CD14-positive monocyte (primary cell): ENCODE results near the gene OPN4. TPM values are rescaled to one million over a fixed set of nuclear protein-coding genes. Genes with fewer than 3 reads are reported as not detected.
"Not testable (repeated sequence)": the region's sequence is repeated elsewhere in the genome, so short reads cannot be mapped to it uniquely, and the experiment has no call there.

ENCODE experiments used
- DNase-seq, 3 donors: peaks; one replicate each; pipeline ENCODE4 v3.0.0-alpha.2; 2011 to 2022
- H2AFZ ChIP-seq: 2 replicates; pipeline ENCODE4 v1.6.0; 2012; ENCODE audit warnings: mild to moderate bottlenecking, low read depth, low read length, inconsistent platforms; ENCODE audit not compliant: insufficient read depth, poor library complexity, severe bottlenecking
- H3K27ac ChIP-seq, 2 donors: 1 replicate in 1 of 2; 2 replicates in 1 of 2; pipeline ENCODE4 v1.5.1; 2012 to 2013; ENCODE audit warnings: low read length in 2 of 2, control low read depth in 1 of 2, inconsistent platforms in 1 of 2, low read depth in 1 of 2, mild to moderate bottlenecking in 1 of 2
- H3K27me3 ChIP-seq, 2 donors: one replicate each; pipeline versions ENCODE4 v1.6.0 to v1.6.1; 2011 to 2013; ENCODE audit warnings: low read length in 2 of 2; ENCODE audit not compliant: control insufficient read depth in 2 of 2, insufficient read depth in 2 of 2
- H3K36me3 ChIP-seq, 2 donors: replicated peaks in 1 of 2; 1 replicate in 1 of 2; 2 replicates in 1 of 2; pipeline versions ENCODE4 v1.5.1 to v1.6.1; 2012 to 2013; ENCODE audit warnings: low read length in 2 of 2, control low read depth in 1 of 2, inconsistent platforms in 1 of 2, mild to moderate bottlenecking in 1 of 2; ENCODE audit not compliant: insufficient read depth in 2 of 2, control insufficient read depth in 1 of 2
- H3K4me1 ChIP-seq, 2 donors: 1 replicate in 1 of 2; 2 replicates in 1 of 2; pipeline versions ENCODE4 v1.5.1 to v1.6.1; 2012 to 2013; ENCODE audit warnings: low read length in 2 of 2, control low read depth in 1 of 2, inconsistent platforms in 1 of 2, mild to moderate bottlenecking in 1 of 2, moderate library complexity in 1 of 2; ENCODE audit not compliant: insufficient read depth in 2 of 2, control insufficient read depth in 1 of 2
- H3K4me2 ChIP-seq: replicated peaks from 2 replicates; pipeline ENCODE3; 2012; ENCODE audit warnings: low read length, moderate library complexity, mild to moderate bottlenecking; ENCODE audit not compliant: poor library complexity, severe bottlenecking; ENCODE audit errors: extremely low read depth
- H3K4me3 ChIP-seq, 3 experiments: fragments of 200-600 bp in 1 of 3; sonication (generic) in 1 of 3; replicated peaks in 1 of 3; 1 replicate in 2 of 3; 2 replicates in 1 of 3; pipeline ENCODE4 v1.5.1; 2011 to 2013; ENCODE audit warnings: low read length in 3 of 3, mild to moderate bottlenecking in 3 of 3, control low read depth in 2 of 3, low read depth in 2 of 3, inconsistent platforms in 1 of 3, moderate library complexity in 1 of 3
- H3K79me2 ChIP-seq: 2 replicates; pipeline ENCODE4 v1.6.0; 2012; ENCODE audit warnings: mild to moderate bottlenecking, control low read depth, inconsistent platforms, low read length, moderate library complexity; ENCODE audit not compliant: insufficient read depth
- H3K9ac ChIP-seq: 2 replicates; pipeline ENCODE4 v1.6.0; 2017; ENCODE audit warnings: low read length, mild to moderate bottlenecking; ENCODE audit not compliant: insufficient read depth, poor library complexity, severe bottlenecking
- H3K9me3 ChIP-seq, 2 donors: replicated peaks in 1 of 2; 1 replicate in 1 of 2; 2 replicates in 1 of 2; pipeline versions ENCODE4 v1.5.1 to v1.6.1; 2012 to 2013; ENCODE audit warnings: low read length in 2 of 2, control low read depth in 1 of 2; ENCODE audit not compliant: control insufficient read depth in 1 of 2, insufficient read depth in 1 of 2
- H4K20me1 ChIP-seq: 2 replicates; pipeline ENCODE4 v1.6.0; 2012; ENCODE audit warnings: mild to moderate bottlenecking, low read length, control low read depth, moderate library complexity; ENCODE audit not compliant: insufficient read depth
- H3K27ac Mint-ChIP-seq, 7 donors: one replicate each; pipeline ENCODE4 v1.8.0; 2020; ENCODE audit warnings: mild to moderate bottlenecking in 7 of 7, mixed read lengths in 7 of 7, moderate library complexity in 6 of 7, inconsistent platforms in 2 of 7
- H3K27me3 Mint-ChIP-seq, 3 donors: one replicate each; pipeline ENCODE4 v1.8.0; 2021 to 2022; ENCODE audit warnings: low read depth in 3 of 3, mild to moderate bottlenecking in 3 of 3, mixed read lengths in 3 of 3, moderate library complexity in 3 of 3, inconsistent platforms in 1 of 3
- H3K36me3 Mint-ChIP-seq, 2 donors: one replicate each; pipeline ENCODE4 v1.8.0; 2020; ENCODE audit warnings: mixed read lengths in 2 of 2, inconsistent platforms in 1 of 2, mild to moderate bottlenecking in 1 of 2
- H3K4me1 Mint-ChIP-seq: one replicate; pipeline ENCODE4 v1.8.0; 2020; ENCODE audit warnings: mild to moderate bottlenecking, mixed read lengths
- H3K4me3 Mint-ChIP-seq, 2 donors: one replicate each; pipeline ENCODE4 v1.8.0; 2020; ENCODE audit warnings: mild to moderate bottlenecking in 2 of 2, mixed read lengths in 2 of 2, moderate library complexity in 1 of 2
- H3K9me3 Mint-ChIP-seq, 7 donors: one replicate each; pipeline ENCODE4 v1.8.0; 2020 to 2022; ENCODE audit warnings: mixed read lengths in 7 of 7, mild to moderate bottlenecking in 6 of 7, moderate library complexity in 6 of 7, inconsistent platforms in 2 of 7
- WGBS: methylation state at CpG from one replicate; pipeline ENCODE4 v1.1.5; 2013; ENCODE audit warnings: missing lambda C conversion rate; ENCODE audit not compliant: insufficient coverage; 5-methylcytosine and 5-hydroxymethylcytosine counted together
- intact Hi-C, 2 donors: fragments of 100-400 bp; cut with micrococcal nuclease; formaldehyde crosslinking; loops; one replicate each; pipeline versions ENCODE4 v1.15.0 to v1.15.1; 2023
- polyA plus RNA-seq, 3 donors: library from polyadenylated mRNA; depleted of rRNA in 1 of 3; unstranded in 2 of 3; stranded (reverse) in 1 of 3; fragments of 300-500 nt in 2 of 3; fragments of >200 nt in 1 of 3; fragmentation: Illumina TruSeq in 2 of 3; gene quantifications; 1 replicate in 2 of 3; 2 replicates in 1 of 3; pipeline ENCODE4 v1.2.3, GENCODE V29; 2012 to 2021
- TF ChIP-seq, protein P1 (sequence below): fragments of 200-600 bp; IDR thresholded peaks from one replicate; pipeline ENCODE4 v1.8.0; 2022; ENCODE audit warnings: antibody characterized with exemption, mild to moderate bottlenecking

The OPN4 gene
- polyA plus RNA-seq, 3 donors = not detected

DNA sequence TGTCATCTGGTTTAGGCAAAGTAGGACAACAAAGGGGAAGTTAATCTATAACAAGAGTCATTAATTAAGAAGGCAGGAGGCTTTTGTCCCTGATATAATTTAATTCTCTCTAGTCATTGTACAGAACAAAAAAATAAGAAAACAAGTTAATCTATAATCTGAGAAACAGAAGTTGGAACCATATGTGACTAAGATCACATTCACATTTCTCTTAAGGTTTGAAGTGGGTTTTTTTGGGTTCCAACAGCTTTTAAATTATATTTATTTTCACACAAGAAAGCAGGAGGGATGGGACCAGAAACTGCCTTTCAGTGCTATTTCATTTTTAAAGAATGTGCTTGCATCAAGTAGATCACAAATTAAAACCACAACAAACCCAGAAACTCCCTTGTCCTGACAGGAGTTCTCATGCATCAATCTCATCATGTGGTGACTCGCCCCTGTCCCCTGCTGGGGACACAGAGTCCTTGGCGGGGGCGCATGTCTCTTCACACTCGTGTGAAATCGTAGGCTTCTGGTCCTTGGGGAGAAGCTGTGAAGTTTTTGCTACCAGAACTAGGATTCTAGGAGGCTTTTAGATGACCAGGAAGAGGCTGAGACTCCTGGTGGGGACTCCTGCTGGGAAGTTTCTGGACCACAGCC, 10.1 kb upstream of the OPN4 start:
- no peaks in the 10 kb centered on the region for H3K4me1 ChIP-seq
- TF ChIP-seq, protein P1, sequence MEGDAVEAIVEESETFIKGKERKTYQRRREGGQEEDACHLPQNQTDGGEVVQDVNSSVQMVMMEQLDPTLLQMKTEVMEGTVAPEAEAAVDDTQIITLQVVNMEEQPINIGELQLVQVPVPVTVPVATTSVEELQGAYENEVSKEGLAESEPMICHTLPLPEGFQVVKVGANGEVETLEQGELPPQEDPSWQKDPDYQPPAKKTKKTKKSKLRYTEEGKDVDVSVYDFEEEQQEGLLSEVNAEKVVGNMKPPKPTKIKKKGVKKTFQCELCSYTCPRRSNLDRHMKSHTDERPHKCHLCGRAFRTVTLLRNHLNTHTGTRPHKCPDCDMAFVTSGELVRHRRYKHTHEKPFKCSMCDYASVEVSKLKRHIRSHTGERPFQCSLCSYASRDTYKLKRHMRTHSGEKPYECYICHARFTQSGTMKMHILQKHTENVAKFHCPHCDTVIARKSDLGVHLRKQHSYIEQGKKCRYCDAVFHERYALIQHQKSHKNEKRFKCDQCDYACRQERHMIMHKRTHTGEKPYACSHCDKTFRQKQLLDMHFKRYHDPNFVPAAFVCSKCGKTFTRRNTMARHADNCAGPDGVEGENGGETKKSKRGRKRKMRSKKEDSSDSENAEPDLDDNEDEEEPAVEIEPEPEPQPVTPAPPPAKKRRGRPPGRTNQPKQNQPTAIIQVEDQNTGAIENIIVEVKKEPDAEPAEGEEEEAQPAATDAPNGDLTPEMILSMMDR = no peak
- Mint-ChIP-seq H3K27ac (no peak overlapping the region), H3K9me3 (peaks cover 0 to 3% (median 2%) of the 10 kb centered on the region in 7 donors), H3K4me3 (no peak overlapping the region), H3K36me3 (no peaks in the 10 kb centered on the region), H3K27me3 (peaks cover 2 to 11% (median 8%) of the 10 kb centered on the region in 3 donors), H3K4me1 (no peaks in the 10 kb centered on the region)
- H2AFZ ChIP-seq = no peak overlapping the region
- DNase-seq = no peak
- H3K79me2 ChIP-seq = no peaks in the 10 kb centered on the region
- H4K20me1 ChIP-seq = no peaks in the 10 kb centered on the region
- H3K36me3 ChIP-seq = no peaks in the 10 kb centered on the region
- H3K4me3 ChIP-seq = no peak overlapping the region
- H3K27ac ChIP-seq = no peak overlapping the region
- H3K4me2 ChIP-seq = no peak overlapping the region
- intact Hi-C loops = no loop called here
- H3K9ac ChIP-seq = no peak overlapping the region
- WGBS = 88% methylated on average over 5 of the region's 5 CpGs
- H3K27me3 ChIP-seq = no peaks in the 10 kb centered on the region
- no peaks in the 10 kb centered on the region for H3K9me3 ChIP-seq

DNA sequence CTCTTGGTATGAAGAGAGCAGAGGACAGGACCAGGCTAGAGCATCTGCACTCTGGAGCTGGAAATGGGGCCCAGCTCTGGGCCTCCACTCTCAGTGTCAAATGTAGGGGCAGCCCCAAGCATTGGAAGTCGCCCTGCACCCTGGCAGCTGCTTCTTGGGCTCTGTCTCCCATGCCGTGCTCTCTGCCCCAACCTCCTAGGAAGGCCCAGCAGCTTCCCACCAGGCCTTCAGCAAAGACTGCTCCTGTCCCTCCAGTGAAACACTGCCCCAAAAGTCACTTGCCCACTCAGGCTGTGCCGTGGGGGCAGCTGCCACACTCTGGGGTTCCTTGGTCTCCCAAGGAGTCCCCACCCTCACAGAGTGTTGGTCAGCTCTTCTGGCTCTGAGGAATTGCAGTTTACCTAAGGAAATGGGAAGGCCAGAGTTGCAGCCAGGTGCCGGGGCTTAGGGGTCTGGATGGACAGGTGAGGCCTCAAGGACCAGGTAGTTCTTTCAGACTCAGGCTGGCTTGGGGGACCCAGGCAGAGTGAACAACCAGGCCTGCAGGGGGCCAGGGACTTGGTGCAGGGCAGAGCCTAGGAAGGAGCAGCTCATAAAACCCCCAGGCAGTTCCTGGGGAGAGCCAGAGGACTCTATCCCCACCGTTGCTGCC, 9.4 kb upstream of the OPN4 start:
- WGBS = 87% methylated on average over 4 of the region's 5 CpGs
- intact Hi-C loops = no loop called here
- Histone ChIP-seq H3K4me3 (no peak overlapping the region), H3K9me3 (no peaks in the 10 kb centered on the region), H3K4me1 (no peaks in the 10 kb centered on the region), H3K4me2 (no peak overlapping the region), H2AFZ (no peak overlapping the region), H3K9ac (no peak overlapping the region), H3K36me3 (no peaks in the 10 kb centered on the region), H3K27me3 (no peaks in the 10 kb centered on the region), H4K20me1 (no peaks in the 10 kb centered on the region), H3K79me2 (no peaks in the 10 kb centered on the region), H3K27ac (no peak overlapping the region)
- peaks cover 2 to 7% (median 5%) of the 10 kb centered on the region in 3 donors for H3K27me3 Mint-ChIP-seq
- no peak overlapping the region for H3K4me3 Mint-ChIP-seq
- H3K36me3 Mint-ChIP-seq = no peaks in the 10 kb centered on the region
- peaks cover 0 to 3% (median 2%) of the 10 kb centered on the region in 7 donors for H3K9me3 Mint-ChIP-seq
- no peak overlapping the region for H3K27ac Mint-ChIP-seq
- TF ChIP-seq, protein P1 = no peak
- H3K4me1 Mint-ChIP-seq = no peaks in the 10 kb centered on the region
- DNase-seq = no peak

DNA sequence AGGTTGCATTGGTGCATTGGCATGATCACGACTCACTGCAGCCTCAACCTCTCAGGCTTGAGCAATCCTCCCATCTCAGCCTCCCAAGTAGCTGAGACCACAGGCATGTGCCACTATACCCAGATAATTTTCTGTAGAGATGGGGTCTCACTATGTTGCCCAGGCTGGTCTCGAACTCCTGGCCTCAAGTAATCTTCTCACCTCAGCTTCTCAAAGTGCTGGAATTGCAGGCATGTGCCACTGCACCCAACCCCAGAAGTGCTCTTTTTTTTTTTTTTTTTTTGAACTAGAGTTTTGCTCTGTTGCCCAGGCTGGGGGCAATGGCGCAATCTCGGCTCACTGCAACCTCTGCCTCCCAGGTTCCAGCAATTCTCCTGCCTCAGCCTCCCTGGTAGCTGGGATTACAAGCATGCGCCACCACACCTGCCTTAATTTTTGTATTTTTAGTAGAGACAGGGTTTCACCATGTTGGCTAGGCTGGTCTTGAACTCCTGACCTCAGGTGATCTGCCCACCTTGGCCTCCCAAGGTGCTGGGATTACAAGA, 8.7 kb upstream of the OPN4 start:
- not testable (repeated sequence) for H3K27me3 Mint-ChIP-seq

More for the DNA sequence above, 8.7 kb upstream of the OPN4 start:
- H3K36me3 Mint-ChIP-seq, H2AFZ ChIP-seq, H3K4me1 ChIP-seq, H3K9ac ChIP-seq, H3K4me1 Mint-ChIP-seq, intact Hi-C loops, H3K4me3 Mint-ChIP-seq, DNase-seq, H3K9me3 ChIP-seq, H3K36me3 ChIP-seq, H4K20me1 ChIP-seq, H3K79me2 ChIP-seq, H3K4me2 ChIP-seq, H3K27ac ChIP-seq, H3K9me3 Mint-ChIP-seq, H3K27me3 ChIP-seq, H3K4me3 ChIP-seq, H3K27ac Mint-ChIP-seq: not testable (repeated sequence)
- 87% methylated on average over 4 of the region's 5 CpGs for WGBS
